Mesendoderm (in vitro differentiated cells): ENCODE measurements around the gene NPR2. TPM values are rescaled to one million over a fixed set of nuclear protein-coding genes. Genes with fewer than 3 reads are reported as not detected.

Experiments used
- DNase-seq: peaks from one replicate; pipeline ENCODE4 v3.0.0; 2013
- H2AK5ac ChIP-seq: 2 replicates; pipeline ENCODE4 v1.6.1; 2013; ENCODE audit warnings: low read length, inconsistent platforms
- H2BK120ac ChIP-seq: 2 replicates; pipeline ENCODE4 v1.6.1; 2013; ENCODE audit warnings: low read depth, mild to moderate bottlenecking, low read length, moderate library complexity, mixed read lengths
- H2BK15ac ChIP-seq: replicated peaks from 2 replicates; pipeline ENCODE4 v1.6.1; 2013; ENCODE audit warnings: low read depth, mild to moderate bottlenecking, moderate library complexity
- H2BK5ac ChIP-seq: 2 replicates; pipeline ENCODE4 v1.6.1; 2013; ENCODE audit warnings: low read length, inconsistent platforms
- H3K18ac ChIP-seq: 2 replicates; pipeline ENCODE4 v1.6.1; 2013; ENCODE audit warnings: mild to moderate bottlenecking, low read length, mixed read lengths
- H3K23ac ChIP-seq: one replicate; pipeline ENCODE4 v1.6.1; 2013; ENCODE audit warnings: low read length
- H3K27ac ChIP-seq: 2 replicates; pipeline ENCODE4 v1.5.1; 2013; ENCODE audit warnings: low read depth, mild to moderate bottlenecking, inconsistent platforms, low read length, moderate library complexity
- H3K27me3 ChIP-seq: 2 replicates; pipeline ENCODE4 v1.6.1; 2013; ENCODE audit warnings: low read length, control low read depth, mild to moderate bottlenecking, inconsistent platforms; ENCODE audit not compliant: insufficient read depth, poor library complexity
- H3K36me3 ChIP-seq: 2 replicates; pipeline ENCODE4 v1.6.1; 2013; ENCODE audit warnings: low read length, inconsistent platforms; ENCODE audit not compliant: control insufficient read depth, insufficient read depth
- H3K4ac ChIP-seq: one replicate; pipeline ENCODE4 v1.6.1; 2013; ENCODE audit warnings: low read depth, mild to moderate bottlenecking, low read length, moderate library complexity
- H3K4me1 ChIP-seq: 2 replicates; pipeline ENCODE4 v1.6.1; 2013; ENCODE audit warnings: low read depth, low read length, inconsistent platforms; ENCODE audit not compliant: control insufficient read depth
- H3K4me2 ChIP-seq: 2 replicates; pipeline ENCODE4 v1.6.1; 2013; ENCODE audit warnings: low read length
- H3K4me3 ChIP-seq: 2 replicates; pipeline ENCODE4 v1.5.1; 2013; ENCODE audit warnings: mild to moderate bottlenecking, low read length
- H3K56ac ChIP-seq: one replicate; pipeline ENCODE4 v1.6.1; 2013; ENCODE audit warnings: low read length
- H3K79me1 ChIP-seq: 2 replicates; pipeline ENCODE4 v1.6.1; 2013; ENCODE audit warnings: low read length, inconsistent platforms
- H3K79me2 ChIP-seq: 2 replicates; pipeline ENCODE4 v1.6.1; 2013; ENCODE audit warnings: mild to moderate bottlenecking, low read length; ENCODE audit not compliant: control insufficient read depth, insufficient read depth
- H3K9ac ChIP-seq: 2 replicates; pipeline ENCODE4 v1.6.1; 2013; ENCODE audit warnings: low read length, inconsistent platforms
- H4K5ac ChIP-seq: one replicate; pipeline ENCODE4 v1.6.1; 2013; ENCODE audit warnings: low read length
- H4K8ac ChIP-seq: one replicate; pipeline ENCODE4 v1.6.1; 2013; ENCODE audit warnings: low read depth, mild to moderate bottlenecking, control low read depth, low read length, moderate library complexity
- WGBS: extraction: QIAGEN DNeasy Blood & Tissue Kit; methylation state at CpG from one replicate; pipeline ENCODE4 v1.1.7; 2013; ENCODE audit warnings: low lambda C conversion rate, missing lambda C conversion rate; ENCODE audit not compliant: insufficient coverage; ENCODE audit errors: extremely low coverage; 5-methylcytosine and 5-hydroxymethylcytosine counted together
- polyA plus RNA-seq, 2 experiments: library from polyadenylated mRNA; stranded (reverse); fragments of 200-250 nt; gene quantifications; one replicate each; pipeline ENCODE4 v1.2.3, GENCODE V29; 2013

Gene NPR2
- 11.4 TPM for polyA plus RNA-seq (2013, experiment 1 of 2)
- polyA plus RNA-seq (2013, experiment 2 of 2): 11.0 TPM

DNA sequence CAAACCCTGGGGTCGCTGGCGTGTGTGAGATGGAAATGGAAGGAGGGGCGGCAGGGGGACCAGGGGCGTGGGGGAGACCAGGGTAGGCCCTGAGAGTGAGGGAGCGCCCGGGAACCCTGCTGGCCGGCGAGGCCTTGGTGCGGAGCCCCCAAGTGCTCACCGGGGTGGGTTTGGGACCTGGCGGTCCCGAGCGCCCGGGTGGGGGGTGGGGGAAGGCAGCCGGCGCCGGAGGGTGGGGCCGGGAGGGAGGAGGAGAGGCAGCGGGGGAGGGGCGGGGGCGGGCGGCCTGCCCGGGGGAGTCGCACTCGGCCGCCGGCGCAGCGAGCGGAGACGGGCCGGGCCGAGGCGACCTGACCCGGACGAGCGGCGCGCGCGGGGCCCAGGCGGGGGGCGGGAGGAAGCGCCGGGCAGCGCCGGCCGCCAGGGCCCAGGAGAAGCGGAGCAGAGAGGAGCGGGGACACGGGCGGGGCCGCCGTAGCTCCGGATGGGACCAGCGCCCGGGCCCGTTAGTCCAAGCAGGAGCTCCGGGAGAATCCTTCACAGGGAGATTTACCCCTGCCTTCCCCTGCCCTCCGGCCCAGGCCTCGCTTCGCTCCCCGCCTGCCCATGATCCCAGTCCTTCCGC lies at the start of gene NPR2:
Gene NPR2, plus strand, starts transcription at position 295 of the 625 bp plus-strand sequence. CDS start 818 bp downstream, outside the sequence.
- Histone ChIP-seq H3K27me3 (no peaks in the 10 kb centered on the region), H3K4me1 (peaks cover 3% of the 10 kb centered on the region), H4K5ac (no peak within 1 kb of the TSS), H2BK15ac (no peak within 1 kb of the TSS), H3K79me1 (peaks cover 5% of the 10 kb centered on the region), H4K8ac (no peak within 1 kb of the TSS), H3K23ac (peak within 1 kb of the TSS; percentile 89), H3K27ac (no peak within 1 kb of the TSS), H3K79me2 (peaks cover 3% of the 10 kb centered on the region), H3K4me2 (peak within 1 kb of the TSS; percentile 70), H3K56ac (peak within 1 kb of the TSS; percentile 95), H3K18ac (peak within 1 kb of the TSS; percentile 97), H3K4ac (peak within 1 kb of the TSS; percentile 89), H2AK5ac (no peak within 1 kb of the TSS), H3K9ac (peak within 1 kb of the TSS; percentile 84), H2BK5ac (no peak within 1 kb of the TSS), H3K4me3 (peak within 1 kb of the TSS; percentile 52), H2BK120ac (peak within 1 kb of the TSS; percentile 11), H3K36me3 (no peaks in the 10 kb centered on the region)
- no CpG with 5 or more reads among the region's 64 CpGs for WGBS
- DNase-seq: peak; percentile 43

- Histone ChIP-seq H3K79me1 (peaks cover 15% of the 10 kb centered on the region), H4K5ac (no peak overlapping the region), H3K79me2 (peaks cover 12% of the 10 kb centered on the region), H3K4me1 (peaks cover 2% of the 10 kb centered on the region), H3K18ac (no peak overlapping the region), H3K4me3 (no peak overlapping the region), H4K8ac (no peak overlapping the region), H2BK15ac (no peak overlapping the region), H3K9ac (no peak overlapping the region), H2BK5ac (no peak overlapping the region), H3K23ac (no peak overlapping the region), H2AK5ac (no peak overlapping the region), H3K4ac (no peak overlapping the region), H3K36me3 (peaks cover 34% of the 10 kb centered on the region), H3K4me2 (no peak overlapping the region), H3K27me3 (no peaks in the 10 kb centered on the region), H2BK120ac (no peak overlapping the region), H3K56ac (no peak overlapping the region), H3K27ac (no peak overlapping the region)
- no peak for DNase-seq
- no CpG with 5 or more reads among the region's 7 CpGs for WGBS
Observed at GRCh38 chr9:35741740-35742139, 49.7 kb upstream of the NPR2 start.

- H3K18ac ChIP-seq: no peak overlapping the region
- no CpG with 5 or more reads among the region's 2 CpGs for WGBS
- no peak overlapping the region for H2BK5ac ChIP-seq
- no peak overlapping the region for H3K56ac ChIP-seq
- no peak overlapping the region for H3K9ac ChIP-seq
- no peak overlapping the region for H3K4me3 ChIP-seq
- no peak overlapping the region for H2BK15ac ChIP-seq
- peaks cover 24% of the 10 kb centered on the region for H3K79me1 ChIP-seq
- no peak overlapping the region for H3K4ac ChIP-seq
- H3K27ac ChIP-seq: no peak overlapping the region
- no peak overlapping the region for H3K23ac ChIP-seq
- DNase-seq: no peak
- peaks cover 12% of the 10 kb centered on the region for H3K4me1 ChIP-seq
- H3K79me2 ChIP-seq: peaks cover 29% of the 10 kb centered on the region
- no peak overlapping the region for H2AK5ac ChIP-seq
- H3K4me2 ChIP-seq: no peak overlapping the region
- H3K36me3 ChIP-seq: peaks cover 27% of the 10 kb centered on the region
- H4K8ac ChIP-seq: no peak overlapping the region
- no peaks in the 10 kb centered on the region for H3K27me3 ChIP-seq
- no peak overlapping the region for H2BK120ac ChIP-seq
- no peak overlapping the region for H4K5ac ChIP-seq
Observed at GRCh38 chr9:35743452-35743851, 47.9 kb upstream of the NPR2 start.

- no peak overlapping the region for H3K9ac ChIP-seq
- no peak overlapping the region for H3K4ac ChIP-seq
- H2BK5ac ChIP-seq: no peak overlapping the region
- H3K4me2 ChIP-seq: no peak overlapping the region
- H4K8ac ChIP-seq: no peak overlapping the region
- no peak overlapping the region for H3K18ac ChIP-seq
- no CpG with 5 or more reads among the region's 8 CpGs for WGBS
- H2BK120ac ChIP-seq: no peak overlapping the region
- H3K4me3 ChIP-seq: no peak overlapping the region
- no peak overlapping the region for H3K23ac ChIP-seq
- no peak overlapping the region for H3K27ac ChIP-seq
- H3K36me3 ChIP-seq: peaks cover 22% of the 10 kb centered on the region
- DNase-seq: no peak
- H2BK15ac ChIP-seq: no peak overlapping the region
- H2AK5ac ChIP-seq: no peak overlapping the region
- peaks cover 12% of the 10 kb centered on the region for H3K4me1 ChIP-seq
- no peak overlapping the region for H4K5ac ChIP-seq
- no peaks in the 10 kb centered on the region for H3K27me3 ChIP-seq
- peaks cover 24% of the 10 kb centered on the region for H3K79me1 ChIP-seq
- no peak overlapping the region for H3K56ac ChIP-seq
- peaks cover 31% of the 10 kb centered on the region for H3K79me2 ChIP-seq
Observed at GRCh38 chr9:35743880-35744518, 47.4 kb upstream of the NPR2 start.

- WGBS: no CpG with 5 or more reads among the region's 1 CpG
- H2BK5ac ChIP-seq: no peak overlapping the region
Observed at GRCh38 chr9:35745569-35745968, 45.8 kb upstream of the NPR2 start.

More at GRCh38 chr9:35745569-35745968, 45.8 kb upstream of the NPR2 start:
- peaks cover 15% of the 10 kb centered on the region for H3K4me1 ChIP-seq
- H2BK15ac ChIP-seq: no peak overlapping the region
- no peak overlapping the region for H4K8ac ChIP-seq
- no peak overlapping the region for H3K4me3 ChIP-seq
- H3K4me2 ChIP-seq: no peak overlapping the region
- H3K79me2 ChIP-seq: peaks cover 31% of the 10 kb centered on the region
- no peak overlapping the region for H3K4ac ChIP-seq
- no peak overlapping the region for H3K9ac ChIP-seq
- H2AK5ac ChIP-seq: no peak overlapping the region
- H3K23ac ChIP-seq: no peak overlapping the region
- no peak overlapping the region for H2BK120ac ChIP-seq
- no peak overlapping the region for H3K18ac ChIP-seq
- no peak for DNase-seq
- H3K36me3 ChIP-seq: peaks cover 16% of the 10 kb centered on the region
- H3K79me1 ChIP-seq: peaks cover 28% of the 10 kb centered on the region
- H4K5ac ChIP-seq: no peak overlapping the region
- no peak overlapping the region for H3K27ac ChIP-seq
- no peaks in the 10 kb centered on the region for H3K27me3 ChIP-seq
- no peak overlapping the region for H3K56ac ChIP-seq
